HG02642 (cell line): Measurements from ENCODE around the gene PCDHGB2.
"Not testable (repeated sequence)": the region's sequence is repeated elsewhere in the genome, so short reads cannot be mapped to it uniquely, and the experiment has no call there.

Experiments used
- ATAC-seq: cut with Tn5 transposase; IDR thresholded peaks from one replicate; pipeline ENCODE4 v1.9.1; 2021; ENCODE audit warnings: mild to moderate bottlenecking; ENCODE audit not compliant: unreplicated experiment, poor library complexity

PCDHGB2 gene

DNA sequence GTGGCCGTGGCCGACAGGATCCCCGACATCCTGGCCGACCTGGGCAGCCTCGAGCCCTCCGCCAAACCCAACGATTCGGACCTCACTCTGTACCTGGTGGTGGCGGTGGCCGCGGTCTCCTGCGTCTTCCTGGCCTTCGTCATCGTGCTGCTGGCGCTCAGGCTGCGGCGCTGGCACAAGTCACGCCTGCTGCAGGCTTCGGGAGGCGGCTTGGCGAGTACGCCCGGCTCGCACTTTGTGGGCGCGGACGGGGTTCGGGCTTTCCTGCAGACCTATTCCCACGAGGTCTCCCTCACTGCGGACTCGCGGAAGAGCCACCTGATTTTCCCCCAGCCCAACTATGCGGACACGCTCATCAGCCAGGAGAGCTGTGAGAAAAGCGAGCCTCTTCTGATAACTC, 13.8 kb upstream of the PCDHGB2 start:
- not testable (repeated sequence) for ATAC-seq

DNA sequence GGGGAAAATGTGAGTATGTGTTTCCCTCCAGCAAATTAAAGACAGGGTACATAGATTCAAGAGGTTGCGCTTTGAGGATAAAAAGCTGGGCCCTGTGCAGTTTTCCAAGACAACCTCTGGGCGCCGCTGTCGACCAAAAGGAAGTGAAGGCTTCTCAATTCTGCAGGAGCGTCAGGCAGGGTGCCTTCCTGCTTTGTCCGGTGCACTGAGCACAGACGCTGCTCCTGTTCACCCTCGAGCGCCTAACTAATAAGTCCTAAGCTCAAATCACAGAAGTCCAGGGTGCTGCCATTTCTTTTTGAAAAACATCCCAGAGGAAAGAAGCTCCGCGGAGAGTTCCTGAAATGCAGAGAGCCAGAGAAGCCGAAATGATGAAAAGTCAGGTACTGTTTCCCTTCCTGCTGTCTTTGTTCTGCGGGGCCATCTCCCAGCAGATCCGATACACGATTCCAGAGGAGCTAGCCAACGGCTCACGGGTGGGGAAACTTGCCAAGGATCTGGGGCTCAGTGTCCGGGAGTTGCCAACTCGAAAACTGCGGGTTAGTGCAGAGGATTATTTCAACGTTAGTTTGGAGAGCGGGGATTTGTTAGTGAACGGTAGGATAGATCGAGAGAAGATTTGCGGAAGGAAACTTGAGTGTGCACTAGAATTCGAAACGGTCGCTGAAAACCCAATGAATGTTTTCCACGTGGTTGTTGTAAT, 9.7 kb upstream of the PCDHGB2 start, which contains the start of gene PCDHGB1:
Gene PCDHGB1, plus strand, starts transcription at position 183 of the 703 bp plus-strand sequence. Its CDS starts 162 bp downstream, at position 345.
- ATAC-seq = no peak

GRCh38 chr5:141351591-141351990, 8.2 kb upstream of the PCDHGB2 start:
- ATAC-seq = no peak

DNA sequence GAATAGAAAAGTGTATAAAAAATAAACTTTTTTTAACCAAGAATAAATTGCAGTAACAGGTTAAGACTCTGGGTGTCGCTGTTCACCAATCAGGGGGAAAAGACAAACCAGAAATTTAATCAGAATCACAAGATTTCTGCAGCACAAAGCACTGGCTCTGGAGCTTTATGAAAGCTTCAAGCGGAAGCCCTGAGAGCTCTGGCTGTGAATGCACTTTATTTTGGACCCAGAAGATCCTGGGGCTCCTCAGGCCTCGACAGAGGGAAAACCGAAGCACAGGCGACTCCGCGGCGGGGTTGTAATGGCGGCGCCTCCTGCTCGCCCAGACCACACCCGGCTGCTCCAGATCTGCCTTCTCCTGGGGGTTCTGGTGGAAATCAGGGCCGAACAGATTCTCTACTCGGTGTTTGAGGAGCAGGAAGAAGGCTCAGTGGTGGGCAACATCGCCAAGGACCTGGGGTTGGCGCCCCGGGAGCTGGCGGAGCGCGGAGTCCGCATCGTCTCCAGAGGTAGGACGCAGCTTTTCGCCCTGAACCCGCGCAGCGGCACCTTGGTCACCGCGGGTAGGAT, 4.8 kb upstream of the PCDHGB2 start, which contains the start of gene PCDHGA4:
Gene PCDHGA4, plus strand, starts transcription at position 122 of the 570 bp plus-strand sequence. Its CDS starts 87 bp downstream, at position 209.
- no peak for ATAC-seq

DNA sequence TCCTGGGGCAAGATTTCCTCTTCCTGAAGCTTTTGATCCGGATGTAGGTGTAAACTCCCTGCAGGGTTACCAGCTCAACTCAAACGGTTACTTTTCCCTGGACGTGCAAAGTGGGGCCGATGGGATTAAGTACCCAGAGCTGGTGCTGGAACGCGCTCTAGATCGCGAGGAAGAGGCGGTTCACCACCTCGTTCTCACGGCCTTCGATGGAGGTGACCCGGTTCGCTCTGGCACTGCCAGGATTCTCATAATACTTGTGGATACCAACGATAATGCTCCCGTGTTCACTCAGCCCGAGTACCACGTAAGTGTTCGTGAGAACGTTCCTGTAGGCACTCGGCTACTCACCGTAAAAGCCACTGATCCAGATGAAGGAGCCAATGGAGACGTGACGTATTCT, 4.2 kb upstream of the PCDHGB2 start:
- no peak for ATAC-seq

DNA sequence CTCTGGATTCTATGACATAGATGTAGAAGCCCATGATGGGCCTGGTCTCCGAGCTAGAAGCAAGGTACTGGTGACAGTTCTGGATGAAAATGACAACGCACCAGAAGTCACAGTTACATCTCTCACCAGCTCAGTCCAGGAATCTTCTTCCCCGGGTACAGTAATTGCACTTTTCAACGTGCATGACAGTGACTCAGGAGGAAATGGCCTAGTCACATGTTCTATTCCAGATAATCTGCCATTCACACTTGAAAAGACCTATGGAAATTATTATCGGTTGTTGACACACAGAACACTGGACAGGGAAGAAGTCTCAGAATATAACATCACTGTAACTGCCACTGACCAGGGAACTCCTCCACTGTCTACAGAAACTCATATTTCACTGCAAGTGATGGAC, 3.7 kb upstream of the PCDHGB2 start:
- no peak for ATAC-seq

DNA sequence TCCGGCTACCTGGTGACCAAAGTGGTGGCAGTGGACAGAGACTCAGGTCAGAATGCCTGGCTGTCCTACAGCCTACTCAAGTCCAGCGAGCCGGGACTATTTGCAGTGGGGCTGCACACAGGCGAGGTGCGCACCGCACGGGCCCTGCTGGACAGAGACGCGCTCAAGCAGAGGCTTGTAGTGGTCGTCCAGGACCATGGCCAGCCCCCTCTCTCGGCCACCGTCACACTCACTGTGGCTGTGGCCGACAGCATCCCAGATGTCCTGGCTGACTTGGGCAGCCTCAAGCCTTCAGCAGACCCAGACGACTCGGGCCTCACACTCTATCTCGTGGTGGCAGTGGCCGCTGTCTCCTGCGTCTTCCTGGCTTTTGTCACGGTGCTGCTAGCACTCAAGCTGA, 2.8 kb upstream of the PCDHGB2 start:
- ATAC-seq = no peak

DNA sequence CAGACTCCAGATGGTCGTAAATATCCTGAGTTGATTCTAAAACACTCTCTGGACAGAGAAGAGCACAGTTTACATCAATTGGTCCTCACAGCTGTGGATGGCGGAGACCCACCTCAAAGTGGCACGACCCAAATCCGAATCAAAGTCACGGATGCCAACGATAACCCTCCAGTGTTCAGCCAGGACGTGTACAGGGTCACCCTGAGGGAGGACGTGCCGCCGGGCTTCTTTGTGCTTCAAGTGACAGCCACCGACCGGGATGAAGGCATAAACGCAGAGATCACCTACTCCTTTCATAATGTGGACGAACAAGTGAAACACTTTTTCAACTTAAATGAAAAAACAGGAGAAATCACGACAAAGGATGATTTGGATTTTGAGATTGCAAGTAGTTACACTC, 891 bp downstream of the PCDHGB2 start:
- ATAC-seq = no peak

- ATAC-seq = no peak
Measured at GRCh38 chr5:141362719-141363118, 2.9 kb downstream of the PCDHGB2 start.

GRCh38 chr5:141363952-141364660, 4.3 kb downstream of the PCDHGB2 start, which contains the start of gene PCDHGA5:
Gene PCDHGA5 (plus strand): TSS chr5:141364162. CDS start chr5:141364331, 169 bp downstream.
- ATAC-seq = no peak

DNA sequence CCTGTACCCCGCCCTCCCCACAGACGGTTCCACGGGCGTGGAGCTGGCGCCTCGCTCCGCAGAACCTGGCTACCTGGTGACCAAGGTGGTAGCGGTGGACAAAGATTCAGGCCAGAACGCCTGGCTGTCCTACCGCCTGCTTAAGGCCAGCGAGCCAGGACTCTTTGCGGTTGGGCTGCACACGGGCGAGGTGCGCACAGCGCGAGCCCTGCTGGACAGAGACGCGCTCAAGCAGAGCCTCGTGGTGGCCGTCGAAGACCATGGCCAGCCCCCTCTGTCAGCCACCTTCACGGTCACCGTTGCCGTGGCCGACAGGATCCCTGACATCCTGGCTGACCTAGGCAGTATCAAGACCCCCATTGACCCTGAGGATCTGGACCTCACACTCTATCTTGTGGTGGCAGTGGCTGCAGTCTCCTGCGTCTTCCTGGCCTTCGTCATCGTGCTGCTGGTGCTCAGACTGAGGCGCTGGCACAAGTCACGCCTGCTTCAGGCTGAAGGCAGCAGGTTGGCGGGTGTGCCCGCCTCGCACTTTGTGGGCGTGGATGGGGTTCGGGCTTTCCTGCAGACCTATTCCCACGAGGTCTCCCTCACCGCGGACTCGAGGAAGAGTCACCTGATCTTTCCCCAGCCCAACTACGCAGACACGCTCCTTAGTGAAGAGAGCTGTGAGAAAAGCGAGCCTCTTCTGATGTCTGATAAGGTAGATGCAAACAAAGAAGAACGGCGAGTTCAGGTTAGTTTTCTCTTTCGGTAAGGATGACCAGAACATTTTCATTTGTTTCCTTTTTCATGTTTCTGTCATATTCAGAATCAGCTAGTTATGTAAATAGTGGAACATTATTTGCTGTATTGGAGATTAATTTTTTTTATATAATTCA, 6.5 kb downstream of the PCDHGB2 start:
- ATAC-seq = no peak

GRCh38 chr5:141369994-141370848, 10.4 kb downstream of the PCDHGB2 start, which contains the start of gene PCDHGB3:
Gene PCDHGB3 (plus strand): TSS chr5:141370242. CDS start chr5:141370395, 153 bp downstream.
- ATAC-seq = peak; percentile 77

DNA sequence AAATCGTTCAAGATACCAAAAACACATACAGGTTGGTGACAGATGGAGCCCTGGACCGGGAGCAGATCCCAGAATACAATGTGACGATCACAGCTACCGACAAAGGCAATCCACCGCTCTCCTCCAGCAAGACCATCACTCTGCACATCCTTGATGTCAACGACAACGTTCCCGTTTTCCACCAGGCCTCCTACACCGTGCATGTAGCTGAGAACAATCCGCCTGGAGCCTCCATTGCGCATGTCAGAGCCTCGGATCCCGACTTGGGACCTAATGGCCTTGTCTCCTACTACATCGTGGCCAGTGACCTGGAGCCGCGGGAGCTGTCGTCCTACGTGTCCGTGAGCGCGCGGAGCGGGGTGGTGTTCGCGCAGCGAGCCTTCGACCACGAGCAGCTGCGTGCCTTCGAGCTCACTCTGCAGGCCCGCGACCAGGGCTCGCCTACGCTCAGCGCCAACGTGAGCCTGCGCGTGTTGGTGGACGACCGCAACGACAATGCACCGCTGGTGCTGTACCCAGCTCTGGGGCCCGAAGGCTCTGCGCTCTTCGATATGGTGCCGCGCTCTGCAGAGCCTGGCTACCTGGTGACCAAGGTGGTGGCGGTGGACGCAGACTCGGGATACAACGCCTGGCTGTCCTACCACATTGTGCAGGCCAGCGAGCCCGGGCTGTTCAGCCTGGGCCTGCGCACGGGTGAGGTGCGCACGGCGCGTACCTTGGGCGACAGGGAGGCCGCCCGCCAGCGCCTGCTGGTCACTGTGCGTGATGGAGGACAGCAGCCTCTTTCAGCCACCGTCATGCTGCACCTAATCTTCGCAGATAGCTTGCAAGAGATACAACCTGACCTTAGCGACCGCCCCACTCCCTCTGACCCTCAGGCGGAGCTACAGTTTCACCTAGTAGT, 12.0 kb downstream of the PCDHGB2 start:
- no peak for ATAC-seq

DNA sequence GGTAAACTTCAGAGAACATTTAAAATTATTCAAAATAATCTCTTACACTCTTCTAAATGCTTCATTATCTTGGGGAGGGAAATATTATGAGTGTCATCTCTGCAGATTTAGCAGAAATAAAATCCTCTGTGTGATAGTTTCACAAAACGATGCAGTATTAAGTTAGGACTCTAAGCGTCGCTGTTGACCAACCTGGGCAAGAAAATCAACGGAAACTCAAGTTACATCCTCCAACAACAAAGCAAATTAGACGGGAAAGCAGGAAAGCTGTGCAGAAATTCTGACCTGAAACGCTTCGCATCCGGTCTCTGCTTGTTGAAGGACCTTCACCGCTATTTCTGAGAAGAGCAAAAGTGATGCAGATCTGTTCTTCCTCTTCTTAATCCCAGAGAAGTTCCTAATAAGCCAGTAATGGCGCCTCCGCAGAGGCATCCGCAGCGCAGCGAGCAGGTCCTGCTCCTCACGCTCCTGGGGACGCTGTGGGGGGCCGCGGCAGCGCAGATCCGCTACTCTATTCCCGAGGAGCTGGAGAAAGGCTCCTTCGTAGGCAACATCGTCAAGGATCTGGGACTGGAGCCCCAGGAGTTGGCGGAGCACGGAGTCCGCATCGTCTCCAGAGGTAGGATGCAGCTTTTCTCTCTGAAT, 14.0 kb downstream of the PCDHGB2 start, which contains the start of gene PCDHGA6:
Gene PCDHGA6, plus strand, starts transcription at position 219 of the 645 bp plus-strand sequence. Its CDS starts 193 bp downstream, at position 412.
- no peak for ATAC-seq

DNA sequence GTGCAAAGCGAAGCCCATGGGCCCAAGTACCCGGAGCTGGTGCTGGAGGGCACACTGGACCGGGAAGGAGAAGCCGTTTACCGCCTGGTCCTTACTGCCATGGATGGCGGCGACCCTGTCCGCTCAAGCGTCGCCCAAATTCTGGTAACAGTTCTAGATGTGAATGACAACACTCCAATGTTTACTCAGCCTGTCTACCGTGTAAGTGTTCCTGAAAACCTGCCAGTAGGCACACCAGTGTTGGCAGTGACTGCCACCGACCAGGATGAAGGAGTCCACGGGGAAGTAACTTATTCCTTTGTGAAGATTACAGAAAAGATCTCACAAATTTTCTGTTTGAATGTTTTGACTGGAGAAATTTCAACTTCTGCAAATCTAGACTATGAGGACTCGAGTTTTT, 14.8 kb downstream of the PCDHGB2 start:
- ATAC-seq = no peak

GRCh38 chr5:141375444-141376155, 15.8 kb downstream of the PCDHGB2 start:
- not testable (repeated sequence) for ATAC-seq
